Measurements from ENCODE around the gene MAGI2.

- TF ChIP-seq POLR2A (IDR thresholded peaks at IDR 0.05) (no peak), CTCF (IDR thresholded peaks at IDR 0.05) (no peak)
These were observed 1136.1 kb downstream of the MAGI2 start for GRCh38 chr7:78317371-78317770.

Data from breast epithelium (tissue), 3 donors.